ENCODE results near the gene EDAR. TPM values are rescaled to one million over a fixed set of nuclear protein-coding genes. Genes with fewer than 3 reads are reported as not detected.

Gene EDAR
- total and polyA plus RNA-seq, 9 of the 15 experiments (the other 6 are each of a cell fraction or from before 2014, with no cell fraction given) = 0.01 TPM; not detected in 8

DNA sequence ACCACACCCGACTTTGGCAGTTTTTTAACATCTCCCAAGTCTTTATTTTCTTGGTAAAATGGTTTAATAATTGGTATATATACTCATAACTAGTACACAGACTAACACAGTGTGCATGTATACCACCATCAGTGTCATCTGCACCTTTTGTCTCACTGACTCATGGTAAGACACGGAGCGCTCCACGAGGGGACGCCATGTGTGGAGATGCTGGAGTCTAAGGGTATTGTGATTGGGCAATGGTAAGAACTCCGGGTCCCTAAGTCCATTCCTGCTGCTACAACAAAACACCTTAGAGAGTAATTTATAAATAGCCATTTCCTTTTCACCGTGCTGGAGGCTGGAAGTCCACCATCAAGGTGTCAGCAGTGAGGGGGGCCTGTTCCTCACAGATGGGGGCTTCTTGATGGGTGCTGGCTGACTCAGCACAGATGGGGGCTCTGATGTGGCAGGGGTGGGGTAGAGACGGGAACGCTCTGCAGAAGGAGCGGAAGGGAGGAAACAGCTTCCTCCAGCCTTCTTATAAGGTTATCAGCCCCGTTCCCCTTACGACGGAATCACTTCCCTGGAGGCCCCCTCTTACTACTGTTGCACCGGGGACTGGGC, 42.0 kb upstream of the EDAR start:
- Histone ChIP-seq H3K4me1 (replicated peaks in 1 of 2; ENCODE audit: control insufficient read depth in 2 of 2, insufficient read depth in 2 of 2, low read length in 2 of 2) (peaks cover 7 to 8% of the 10 kb centered on the region in 2 experiments; a peak in 4 of 5 replicates), H3K4me3 (0 out of 2 replicates have a peak overlapping the region, but pooled peaks have one; percentile 2)

DNA sequence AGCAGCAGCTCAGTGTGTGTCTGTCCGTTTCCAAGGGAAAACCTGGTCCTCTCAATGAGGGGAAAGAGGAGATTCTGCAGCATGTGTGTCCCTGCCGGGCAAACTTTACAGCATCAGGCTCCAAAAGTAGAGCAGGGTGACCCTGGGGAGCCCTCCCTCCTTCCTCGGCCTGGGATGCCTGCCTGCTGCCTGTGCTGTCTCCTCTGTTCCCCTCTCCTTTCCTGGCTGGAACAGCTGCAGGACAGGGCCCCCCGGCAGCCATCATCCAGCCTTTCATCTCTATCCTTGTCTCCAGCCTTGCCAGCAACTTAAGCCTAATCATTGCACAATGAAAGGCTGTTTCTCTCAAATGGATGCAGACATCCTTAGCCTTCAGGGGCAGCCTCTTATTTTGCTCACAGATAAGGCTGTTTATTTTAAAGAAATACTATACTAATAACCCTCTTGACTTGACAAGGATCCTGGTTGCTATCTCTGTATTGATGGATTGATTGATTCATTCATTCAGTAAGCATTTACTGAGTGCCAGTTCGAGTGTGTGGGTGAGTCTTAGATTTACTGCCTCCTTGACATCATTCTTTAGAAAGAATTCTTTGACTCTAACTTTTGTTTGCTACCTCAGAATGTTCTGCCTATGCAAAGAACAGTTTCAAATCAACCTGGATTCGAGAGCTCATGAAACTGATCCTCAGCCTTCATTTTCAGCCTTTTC, 40.6 kb upstream of the EDAR start:
- no peak overlapping the region for H3K4me2 ChIP-seq (ENCODE audit: insufficient read depth, low read length)
- intact Hi-C loops (cut with micrococcal nuclease) (no loop called here), in situ Hi-C loops (cut with MboI) (no loop called here)
- ATAC-seq = no peak
- H3K9ac ChIP-seq (ENCODE audit: insufficient read depth in 1 of 2, low read depth in 2 of 2, low read length in 2 of 2) = no peak overlapping the region
- H3K9me3 ChIP-seq (replicated peaks; ENCODE audit: control insufficient read depth, insufficient read depth, low read depth, low read length) = no peaks in the 10 kb centered on the region
- no peak overlapping the region for H2AFZ ChIP-seq (ENCODE audit: low read depth, low read length)
- H3K4me3 ChIP-seq = no peak overlapping the region
- CTCF ChIA-PET (ENCODE audit: low intra/inter-chr PET ratio) = no interaction called here
- no peaks in the 10 kb centered on the region for H3K36me3 ChIP-seq (ENCODE audit: control insufficient read depth, insufficient read depth, low read length)
- no peak for FAIRE-seq
- no peak overlapping the region for H3K27ac ChIP-seq (ENCODE audit: extremely low read depth, low read depth, low read length)
- TF ChIP-seq BRF1 (IDR thresholded peaks at IDR 0.05; ENCODE audit: borderline replicate concordance, extremely low read depth, insufficient read length) = no peak
- POLR2A ChIA-PET = interaction anchor here (0.8 kb wide), 1 partner anchor 507 kb away, joined by 3 read pairs; no protein-coding TSS in a partner anchor
- BruUV-seq (replicated peaks) = no TSS peak
- H4K20me1 ChIP-seq (replicated peaks; ENCODE audit: control insufficient read depth, insufficient read depth, low read length) = no peaks in the 10 kb centered on the region
- no peak for DNase-seq (ENCODE audit: extremely low read depth in 1 of 4, low spot score in 3 of 4)
- peaks cover 0 to 4% of the 10 kb centered on the region in 2 experiments; a peak in 1 of 5 replicates for H3K27me3 ChIP-seq (ENCODE audit: control insufficient read depth in 2 of 2, insufficient read depth in 2 of 2, low read length in 2 of 2)
- no peaks in the 10 kb centered on the region for H3K9me1 ChIP-seq (ENCODE audit: control insufficient read depth, insufficient read depth, low read length)
- 22% methylated on average over 6 of the region's 6 CpGs for WGBS (ENCODE audit: insufficient coverage, low coverage, missing lambda C conversion rate)
- H3K79me2 ChIP-seq (ENCODE audit: control insufficient read depth, insufficient read depth, low read length) = no peaks in the 10 kb centered on the region
- peaks cover 7 to 8% of the 10 kb centered on the region in 2 experiments; a peak in 4 of 5 replicates for H3K4me1 ChIP-seq (replicated peaks in 1 of 2; ENCODE audit: control insufficient read depth in 2 of 2, insufficient read depth in 2 of 2, low read length in 2 of 2)

More for the DNA sequence above, 42.0 kb upstream of the EDAR start:
- Histone ChIP-seq H3K79me2 (ENCODE audit: control insufficient read depth, insufficient read depth, low read length) (no peaks in the 10 kb centered on the region), H3K4me2 (ENCODE audit: insufficient read depth, low read length) (peak overlapping the region; percentile 71), H3K9me3 (replicated peaks; ENCODE audit: control insufficient read depth, insufficient read depth, low read depth, low read length) (no peaks in the 10 kb centered on the region), H2AFZ (ENCODE audit: low read depth, low read length) (peak overlapping the region; percentile 71), H3K9ac (ENCODE audit: insufficient read depth in 1 of 2, low read depth in 2 of 2, low read length in 2 of 2) (peak overlapping the region; percentile 45 to 85; a peak in 3 of 4 replicates), H4K20me1 (replicated peaks; ENCODE audit: control insufficient read depth, insufficient read depth, low read length) (no peaks in the 10 kb centered on the region), H3K27me3 (ENCODE audit: control insufficient read depth in 2 of 2, insufficient read depth in 2 of 2, low read length in 2 of 2) (0 out of 5 replicates have a peak, but pooled peaks cover 0 to 4% of the 10 kb centered on the region in 2 experiments), H3K9me1 (ENCODE audit: control insufficient read depth, insufficient read depth, low read length) (no peaks in the 10 kb centered on the region), H3K36me3 (ENCODE audit: control insufficient read depth, insufficient read depth, low read length) (no peaks in the 10 kb centered on the region), H3K27ac (ENCODE audit: extremely low read depth, low read depth, low read length) (peak overlapping the region; percentile 56; the same call in 1 of the 3 replicates)
- in situ Hi-C loops (cut with MboI) = no loop called here
- 58% methylated on average over 11 of the region's 14 CpGs for WGBS (ENCODE audit: insufficient coverage, low coverage, missing lambda C conversion rate)
- intact Hi-C loops (cut with micrococcal nuclease) = no loop called here
- no peak for FAIRE-seq
- BruUV-seq (replicated peaks) = no TSS peak
- peak; percentile 34; the same call in 2 of the 3 replicates for ATAC-seq
- TF ChIP-seq RFX1 (IDR thresholded peaks at IDR 0.05) (no peak), ZNF316 (IDR thresholded peaks at IDR 0.05) (peak; percentile 11; the same call in 1 of the 2 replicates), SIN3B (IDR thresholded peaks at IDR 0.05; ENCODE audit: low read depth) (no peak), FOXJ2 (tag; IDR thresholded peaks at IDR 0.05) (no peak)
- peak in 1 of 4 experiments; percentile 12 for DNase-seq (ENCODE audit: extremely low read depth in 1 of 4, low spot score in 3 of 4)
- POLR2A ChIA-PET = no interaction called here
- CTCF ChIA-PET (ENCODE audit: low intra/inter-chr PET ratio) = no interaction called here

All from K562 (cell line).